Measurements from ENCODE around the gene PDZD4.

- TF ChIP-seq CTCF (IDR thresholded peaks at IDR 0.05; ENCODE audit: insufficient read depth, low read depth, low read length) (no peak), EZH2 (IDR thresholded peaks at IDR 0.05; ENCODE audit: insufficient read depth, low read length) (no peak)
Observed at GRCh38 chrX:153813161-153813560, 17.2 kb downstream of the PDZD4 start.
